PC-9 (cell line): ENCODE measurements around the gene COL5A1.

ENCODE experiments used
- CTCF ChIP-seq: fragments of 200-600 bp; sonication (generic); conservative IDR thresholded peaks from 2 replicates; pipeline ENCODE4 v1.6.1; 2017; ENCODE audit warnings: mixed run types, antibody characterized with exemption, mild to moderate bottlenecking, moderate library complexity
- EZH2 ChIP-seq: fragments of 200-600 bp; sonication (generic); IDR thresholded peaks from 2 replicates; pipeline ENCODE4 v1.8.0; 2017; ENCODE audit warnings: antibody characterized with exemption, low read depth

GRCh38 chr9:134809826-134810225 is 168.2 kb downstream of the COL5A1 start:
- TF ChIP-seq CTCF (no peak), EZH2 (no peak)
